Prostate gland (tissue), 2 donors: ENCODE results near the gene IL22RA1.

Experiments used
- POLR2A ChIP-seq: fragments of 450-650 bp; IDR thresholded peaks from one replicate; pipeline ENCODE4 v1.6.1; 2016; ENCODE audit warnings: antibody characterized with exemption, mild to moderate bottlenecking
- TF ChIP-seq, protein P1 (sequence below), 4 experiments: fragments of 200-600 bp in 2 of 4; fragments of 450-650 bp in 2 of 4; sonication (generic) in 2 of 4; IDR thresholded peaks; 1 replicate in 3 of 4; 2 replicates in 1 of 4; pipeline ENCODE4 v1.5.1; 2016 to 2019; ENCODE audit warnings: antibody characterized with exemption in 4 of 4, mild to moderate bottlenecking in 2 of 4, moderate library complexity in 2 of 4

DNA sequence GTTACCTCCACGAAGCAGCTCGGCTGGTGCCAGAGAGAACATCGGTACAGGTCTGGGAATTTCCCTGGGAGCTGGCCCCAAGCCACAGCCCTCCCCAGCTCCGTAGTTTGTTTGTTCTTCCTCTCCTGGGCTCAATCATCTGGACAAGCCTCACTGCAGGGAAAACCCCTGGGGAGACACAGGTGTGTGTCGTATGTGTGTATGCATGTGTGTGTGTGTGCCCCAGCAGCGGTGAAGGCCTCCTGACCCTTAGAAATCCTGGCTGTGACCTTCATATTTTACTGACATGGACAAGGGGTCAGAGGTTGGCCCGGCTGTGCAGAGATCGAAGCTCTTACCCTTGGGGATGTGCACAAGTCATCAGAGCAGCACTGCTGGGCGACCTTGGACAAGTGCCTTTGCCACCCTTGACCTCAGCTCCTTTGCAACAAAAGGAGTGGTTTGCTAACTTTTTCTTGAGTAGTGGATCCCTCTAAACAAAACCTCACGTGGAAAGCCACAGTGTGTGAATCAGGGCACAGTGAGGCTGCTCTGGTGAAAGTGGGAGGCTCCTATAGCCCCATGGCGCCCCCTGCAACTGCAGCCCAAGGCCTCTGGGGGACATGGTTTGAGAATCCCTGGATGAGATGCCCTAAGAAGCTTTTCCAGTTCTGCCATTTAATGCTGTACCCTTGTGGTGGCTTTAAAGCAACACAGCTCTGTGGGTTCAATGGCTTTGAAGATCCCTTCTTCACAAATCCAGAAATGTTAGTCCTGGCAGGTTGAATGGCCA, 12.3 kb upstream of the IL22RA1 start:
- TF ChIP-seq, protein P1, sequence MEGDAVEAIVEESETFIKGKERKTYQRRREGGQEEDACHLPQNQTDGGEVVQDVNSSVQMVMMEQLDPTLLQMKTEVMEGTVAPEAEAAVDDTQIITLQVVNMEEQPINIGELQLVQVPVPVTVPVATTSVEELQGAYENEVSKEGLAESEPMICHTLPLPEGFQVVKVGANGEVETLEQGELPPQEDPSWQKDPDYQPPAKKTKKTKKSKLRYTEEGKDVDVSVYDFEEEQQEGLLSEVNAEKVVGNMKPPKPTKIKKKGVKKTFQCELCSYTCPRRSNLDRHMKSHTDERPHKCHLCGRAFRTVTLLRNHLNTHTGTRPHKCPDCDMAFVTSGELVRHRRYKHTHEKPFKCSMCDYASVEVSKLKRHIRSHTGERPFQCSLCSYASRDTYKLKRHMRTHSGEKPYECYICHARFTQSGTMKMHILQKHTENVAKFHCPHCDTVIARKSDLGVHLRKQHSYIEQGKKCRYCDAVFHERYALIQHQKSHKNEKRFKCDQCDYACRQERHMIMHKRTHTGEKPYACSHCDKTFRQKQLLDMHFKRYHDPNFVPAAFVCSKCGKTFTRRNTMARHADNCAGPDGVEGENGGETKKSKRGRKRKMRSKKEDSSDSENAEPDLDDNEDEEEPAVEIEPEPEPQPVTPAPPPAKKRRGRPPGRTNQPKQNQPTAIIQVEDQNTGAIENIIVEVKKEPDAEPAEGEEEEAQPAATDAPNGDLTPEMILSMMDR (IDR thresholded peaks at IDR 0.05): no peak
- no peak for TF ChIP-seq POLR2A
